ENCODE results near the gene PPARG. TPM values are rescaled to one million over a fixed set of nuclear protein-coding genes. Genes with fewer than 3 reads are reported as not detected.
"Not testable (repeated sequence)": the region's sequence is repeated elsewhere in the genome, so short reads cannot be mapped to it uniquely, and the experiment has no call there.

The PPARG gene
- total RNA-seq, 1 experiment from 2014 or later: 7.1 TPM

- DNase-seq (ENCODE audit: unreplicated experiment): peak; percentile 27
- no peak for TF ChIP-seq CTCF (IDR thresholded peaks at IDR 0.05; ENCODE audit: unreplicated experiment)
- Mint-ChIP-seq H3K36me3 (ENCODE audit: insufficient read depth, unreplicated experiment) (no peaks in the 10 kb centered on the region), H3K9me3 (ENCODE audit: unreplicated experiment) (no peaks in the 10 kb centered on the region), H3K4me1 (ENCODE audit: insufficient read depth, unreplicated experiment) (no peaks in the 10 kb centered on the region), H3K27ac (ENCODE audit: low read depth, unreplicated experiment) (no peak overlapping the region), H3K27me3 (ENCODE audit: insufficient read depth, unreplicated experiment) (no peaks in the 10 kb centered on the region), H3K4me3 (ENCODE audit: unreplicated experiment) (no peak overlapping the region)
- intact Hi-C loops (cut with micrococcal nuclease): no loop called here
- BruUV-seq (replicated peaks): no TSS peak
- ChIA-PET POLR2A (no interaction called here), CTCF (interaction anchor here (1.8 kb wide), 1 partner anchor 17 kb away, joined by 10 read pairs; no protein-coding TSS in a partner anchor)
Measured at GRCh38 chr3:12454076-12454815, 165.4 kb downstream of the PPARG start.

DNA sequence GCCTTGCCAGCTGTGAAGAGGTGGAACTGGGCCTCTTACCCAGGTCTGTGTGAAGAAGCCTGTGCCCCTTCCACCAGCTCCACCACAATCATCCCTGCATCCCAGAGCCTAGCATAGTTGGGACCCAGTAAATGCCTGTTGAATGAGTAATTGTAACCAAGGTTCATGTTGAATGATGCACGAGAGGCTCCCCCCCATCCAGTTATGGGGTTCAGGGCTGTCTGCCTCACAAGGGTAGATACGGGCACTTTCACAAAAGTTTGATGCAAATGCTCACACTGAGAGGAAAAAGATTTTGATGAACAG lies 165.9 kb downstream of the PPARG start:
- POLR2A ChIA-PET: interaction anchor here (0.8 kb wide), 1 partner anchor 56 kb away, joined by 6 read pairs; no protein-coding TSS in a partner anchor
- no peak for DNase-seq (ENCODE audit: unreplicated experiment)
- Mint-ChIP-seq H3K9me3 (ENCODE audit: unreplicated experiment) (no peaks in the 10 kb centered on the region), H3K4me1 (ENCODE audit: insufficient read depth, unreplicated experiment) (no peaks in the 10 kb centered on the region), H3K4me3 (ENCODE audit: unreplicated experiment) (no peak overlapping the region), H3K27me3 (ENCODE audit: insufficient read depth, unreplicated experiment) (no peaks in the 10 kb centered on the region), H3K27ac (ENCODE audit: low read depth, unreplicated experiment) (no peak overlapping the region), H3K36me3 (ENCODE audit: insufficient read depth, unreplicated experiment) (no peaks in the 10 kb centered on the region)
- TF ChIP-seq CTCF (IDR thresholded peaks at IDR 0.05; ENCODE audit: unreplicated experiment): no peak
- no TSS peak for BruUV-seq (replicated peaks)
- CTCF ChIA-PET: interaction anchor here (1.8 kb wide), 1 partner anchor 17 kb away, joined by 10 read pairs; no protein-coding TSS in a partner anchor
- intact Hi-C loops (cut with micrococcal nuclease): no loop called here

GRCh38 chr3:12455740-12456139 lies 166.9 kb downstream of the PPARG start:
- H3K36me3 Mint-ChIP-seq (ENCODE audit: insufficient read depth, unreplicated experiment): no peaks in the 10 kb centered on the region
- no peak overlapping the region for H3K4me3 Mint-ChIP-seq (ENCODE audit: unreplicated experiment)
- intact Hi-C loops (cut with micrococcal nuclease): no loop called here
- no peaks in the 10 kb centered on the region for H3K9me3 Mint-ChIP-seq (ENCODE audit: unreplicated experiment)
- no peaks in the 10 kb centered on the region for H3K27me3 Mint-ChIP-seq (ENCODE audit: insufficient read depth, unreplicated experiment)
- ChIA-PET POLR2A (interaction anchor here (0.7 to 0.8 kb wide), 2 partner anchors 24 to 56 kb away, joined by 4 to 6 read pairs; no protein-coding TSS in a partner anchor), CTCF (no interaction called here)
- no TSS peak for BruUV-seq (replicated peaks)
- DNase-seq (ENCODE audit: unreplicated experiment): no peak
- TF ChIP-seq CTCF (IDR thresholded peaks at IDR 0.05; ENCODE audit: unreplicated experiment): no peak
- no peak overlapping the region for H3K27ac Mint-ChIP-seq (ENCODE audit: low read depth, unreplicated experiment)
- H3K4me1 Mint-ChIP-seq (ENCODE audit: insufficient read depth, unreplicated experiment): no peaks in the 10 kb centered on the region

DNA sequence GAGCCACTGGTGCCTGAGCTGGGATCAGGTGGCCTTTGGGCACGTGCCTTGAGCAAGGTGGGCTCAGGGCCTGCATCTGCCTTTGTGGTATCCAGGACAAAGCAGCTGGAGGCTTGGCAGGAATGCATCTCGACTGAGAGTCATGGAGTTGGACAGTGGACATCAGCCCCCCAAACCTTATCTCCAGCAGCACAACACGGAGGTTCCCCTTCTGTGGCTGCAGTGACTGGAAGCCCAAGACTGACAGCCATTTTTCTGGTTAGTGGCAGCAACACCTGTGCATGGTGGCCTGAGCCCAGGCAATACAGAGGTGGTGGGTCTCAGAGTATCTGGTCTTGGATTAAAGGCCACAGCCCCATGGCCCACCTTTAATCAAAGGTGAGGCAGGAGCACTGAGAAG lies 167.6 kb downstream of the PPARG start:
- H3K36me3 Mint-ChIP-seq (ENCODE audit: insufficient read depth, unreplicated experiment): no peaks in the 10 kb centered on the region
- no peaks in the 10 kb centered on the region for H3K9me3 Mint-ChIP-seq (ENCODE audit: unreplicated experiment)
- no peak for DNase-seq (ENCODE audit: unreplicated experiment)
- no peak overlapping the region for H3K27ac Mint-ChIP-seq (ENCODE audit: low read depth, unreplicated experiment)
- no TSS peak for BruUV-seq (replicated peaks)
- H3K4me1 Mint-ChIP-seq (ENCODE audit: insufficient read depth, unreplicated experiment): no peaks in the 10 kb centered on the region
- POLR2A ChIA-PET: no interaction called here
- no peaks in the 10 kb centered on the region for H3K27me3 Mint-ChIP-seq (ENCODE audit: insufficient read depth, unreplicated experiment)
- H3K4me3 Mint-ChIP-seq (ENCODE audit: unreplicated experiment): no peak overlapping the region
- CTCF ChIA-PET: interaction anchor here (0.5 to 0.7 kb wide), 2 partner anchors 57 to 271 kb away, joined by 3 to 4 read pairs; no protein-coding TSS in a partner anchor
- TF ChIP-seq CTCF (IDR thresholded peaks at IDR 0.05; ENCODE audit: unreplicated experiment): no peak
- intact Hi-C loops (cut with micrococcal nuclease): no loop called here

DNA sequence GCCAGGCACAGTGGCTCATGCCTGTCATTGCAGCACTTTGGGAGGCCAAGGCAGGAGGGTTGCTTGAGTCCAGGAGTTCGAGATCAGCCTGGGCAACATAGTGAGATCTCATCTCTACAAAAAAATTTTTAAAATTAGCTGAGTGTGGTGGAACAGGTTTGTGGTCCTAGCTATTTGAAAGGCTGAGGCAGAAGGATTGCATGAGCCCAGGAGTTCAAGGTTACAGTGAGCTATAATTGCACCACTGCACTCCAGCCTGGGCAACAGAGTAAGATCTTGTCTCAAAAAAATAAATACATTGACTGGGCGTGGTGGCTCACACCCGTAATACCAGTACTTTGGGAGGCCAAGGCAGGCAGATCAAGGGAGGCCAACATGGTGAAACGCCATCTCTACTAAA lies 168.5 kb downstream of the PPARG start:
- H3K9me3 Mint-ChIP-seq (ENCODE audit: unreplicated experiment); POLR2A ChIA-PET; H3K36me3 Mint-ChIP-seq (ENCODE audit: insufficient read depth, unreplicated experiment); BruUV-seq (replicated peaks); DNase-seq (ENCODE audit: unreplicated experiment); H3K27ac Mint-ChIP-seq (ENCODE audit: low read depth, unreplicated experiment); H3K4me1 Mint-ChIP-seq (ENCODE audit: insufficient read depth, unreplicated experiment); intact Hi-C loops (cut with micrococcal nuclease); H3K4me3 Mint-ChIP-seq (ENCODE audit: unreplicated experiment); H3K27me3 Mint-ChIP-seq (ENCODE audit: insufficient read depth, unreplicated experiment): not testable (repeated sequence)
- CTCF ChIA-PET: interaction anchor here (1.2 to 1.7 kb wide), 2 partner anchors 13 to 18 kb away, joined by 4 to 5 read pairs; no protein-coding TSS in a partner anchor

Measured in MCF 10A (cell line).